Stimulated activated CD4-positive, alpha-beta T cell treated with anti-CD3 and anti-CD28 coated beads, TNF-alpha, amount 100 ng/mL, for 1 hour (primary cell): ENCODE data around the gene UBXN1.
"Not testable (repeated sequence)": the region's sequence is repeated elsewhere in the genome, so short reads cannot be mapped to it uniquely, and the experiment has no call there.

Experiments used
- DNase-seq, 3 donors: peaks; one replicate each; pipeline ENCODE4 v3.0.0-alpha.2; 2020; ENCODE audit warnings: low read depth in 3 of 3, low spot score in 1 of 3

Gene UBXN1

GRCh38 chr11:62673196-62673525 is 5.7 kb downstream of the UBXN1 start:
- DNase-seq = no peak

GRCh38 chr11:62671608-62672389 is 7.1 kb downstream of the UBXN1 start, which contains the start of the genes LBHD1 and UQCC3:
LBHD1 (minus strand) TSS chr11:62672267; CDS start chr11:62670031, 2,236 bp downstream.
UQCC3 (plus strand) TSS chr11:62671673; CDS start chr11:62671746, 73 bp downstream.
- peak in 2 of 3 donors; percentile 43 to 62 for DNase-seq

GRCh38 chr11:62671236-62671607 is 7.7 kb downstream of the UBXN1 start:
- DNase-seq = no peak

GRCh38 chr11:62669420-62670161 is 9.3 kb downstream of the UBXN1 start:
- DNase-seq = no peak

- no peak for DNase-seq
Observed at GRCh38 chr11:62667460-62667859, 11.4 kb downstream of the UBXN1 start.

- DNase-seq = no peak
Observed at GRCh38 chr11:62666259-62666926, 12.5 kb downstream of the UBXN1 start.

- DNase-seq = peak in 2 of 3 donors; percentile 27 to 50
Observed at GRCh38 chr11:62665599-62666258, 13.1 kb downstream of the UBXN1 start.

- peak; percentile 90 to 95 (median 95) for DNase-seq
Observed at GRCh38 chr11:62665075-62665598, 13.7 kb downstream of the UBXN1 start, which contains the start of the genes C11orf98 and CSKMT. C11orf98 (minus strand) TSS chr11:62665210; CDS start chr11:62665169, 41 bp downstream. CSKMT (plus strand) TSS chr11:62665312; CDS start chr11:62665880, 568 bp downstream.

GRCh38 chr11:62664405-62665074 is 14.3 kb downstream of the UBXN1 start:
- peak in 1 of 3 donors; percentile 19 for DNase-seq

GRCh38 chr11:62656796-62657429 is 22.0 kb downstream of the UBXN1 start:
- DNase-seq = no peak

GRCh38 chr11:62654297-62654696 is 24.6 kb downstream of the UBXN1 start:
- no peak for DNase-seq

GRCh38 chr11:62652161-62653006 is 26.5 kb downstream of the UBXN1 start:
- DNase-seq = no peak

GRCh38 chr11:62650283-62650682 is 28.6 kb downstream of the UBXN1 start:
- not testable (repeated sequence) for DNase-seq

- no peak for DNase-seq
Observed at GRCh38 chr11:62649486-62649885, 29.4 kb downstream of the UBXN1 start.

GRCh38 chr11:62648967-62649364 is 29.9 kb downstream of the UBXN1 start:
- no peak for DNase-seq

- DNase-seq = no peak
Observed at GRCh38 chr11:62648185-62648966, 30.5 kb downstream of the UBXN1 start.

- no peak for DNase-seq
Observed at GRCh38 chr11:62647609-62648005, 31.3 kb downstream of the UBXN1 start.
